Right atrium auricular region (tissue), 2 donors: ENCODE measurements around the gene CPED1. TPM values are rescaled to one million over a fixed set of nuclear protein-coding genes. Genes with fewer than 3 reads are reported as not detected.

Source experiments
- DNase-seq: peaks from one replicate; pipeline ENCODE4 v3.0.0-alpha.2; 2019; ENCODE audit warnings: low spot score
- H3K27ac ChIP-seq, 2 donors: fragments of 200-600 bp; sonication (generic); 1 replicate in 1 of 2; 2 replicates in 1 of 2; pipeline ENCODE4 v1.5.1; 2016 to 2019
- H3K27me3 ChIP-seq, 2 donors: fragments of 200-600 bp; sonication (generic); one replicate each; pipeline versions ENCODE4 v1.5.1 to v1.6.0; 2017 to 2019
- H3K36me3 ChIP-seq: fragments of 200-600 bp; sonication (generic); one replicate; pipeline ENCODE4 v1.5.1; 2016
- H3K4me1 ChIP-seq, 2 donors: fragments of 200-600 bp; sonication (generic); one replicate each; pipeline versions ENCODE4 v1.5.1 to v1.6.0; 2017 to 2019
- H3K4me3 ChIP-seq, 2 donors: fragments of 200-600 bp; sonication (generic); 1 replicate in 1 of 2; 2 replicates in 1 of 2; pipeline ENCODE4 v1.5.1; 2017 to 2019; ENCODE audit warnings: mild to moderate bottlenecking in 1 of 2, moderate library complexity in 1 of 2
- H3K9me3 ChIP-seq, 2 donors: fragments of 200-600 bp; sonication (generic); one replicate each; pipeline ENCODE4 v1.5.1; 2019
- total RNA-seq, 2 donors: library from RNA; depleted of rRNA; stranded (reverse); fragments of >200 nt; gene quantifications; one replicate each; pipeline ENCODE4 v1.1.0, GENCODE V29; 2016
- TF ChIP-seq, protein P1 (sequence below), 2 donors: fragments of 200-600 bp; sonication (generic); IDR thresholded peaks; one replicate each; pipeline ENCODE4 v1.5.1; 2019; ENCODE audit warnings: antibody characterized with exemption in 2 of 2

Gene CPED1
- total RNA-seq, 2 donors from 2014 or later = 13.8 to 19.0 TPM

DNA sequence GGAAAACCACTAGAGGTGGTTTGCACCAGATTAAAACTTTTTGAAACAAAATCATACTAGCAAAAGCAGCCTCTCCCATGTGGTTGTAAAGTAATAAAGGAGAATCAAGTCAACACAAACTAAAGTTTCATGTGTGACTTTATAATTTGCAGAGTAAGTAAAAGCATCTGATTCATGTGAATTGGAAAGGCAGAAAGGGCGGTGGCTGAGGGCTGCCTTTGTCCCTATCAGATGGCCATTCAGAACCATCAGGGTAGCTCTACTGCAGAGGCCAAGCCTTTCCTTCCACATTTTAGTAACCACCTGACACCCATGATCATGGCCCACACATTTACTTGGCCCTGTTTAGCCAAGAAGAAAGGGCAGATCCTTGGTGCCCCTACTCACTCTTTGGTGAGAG is 356.0 kb downstream of the CPED1 start:
- TF ChIP-seq, protein P1, sequence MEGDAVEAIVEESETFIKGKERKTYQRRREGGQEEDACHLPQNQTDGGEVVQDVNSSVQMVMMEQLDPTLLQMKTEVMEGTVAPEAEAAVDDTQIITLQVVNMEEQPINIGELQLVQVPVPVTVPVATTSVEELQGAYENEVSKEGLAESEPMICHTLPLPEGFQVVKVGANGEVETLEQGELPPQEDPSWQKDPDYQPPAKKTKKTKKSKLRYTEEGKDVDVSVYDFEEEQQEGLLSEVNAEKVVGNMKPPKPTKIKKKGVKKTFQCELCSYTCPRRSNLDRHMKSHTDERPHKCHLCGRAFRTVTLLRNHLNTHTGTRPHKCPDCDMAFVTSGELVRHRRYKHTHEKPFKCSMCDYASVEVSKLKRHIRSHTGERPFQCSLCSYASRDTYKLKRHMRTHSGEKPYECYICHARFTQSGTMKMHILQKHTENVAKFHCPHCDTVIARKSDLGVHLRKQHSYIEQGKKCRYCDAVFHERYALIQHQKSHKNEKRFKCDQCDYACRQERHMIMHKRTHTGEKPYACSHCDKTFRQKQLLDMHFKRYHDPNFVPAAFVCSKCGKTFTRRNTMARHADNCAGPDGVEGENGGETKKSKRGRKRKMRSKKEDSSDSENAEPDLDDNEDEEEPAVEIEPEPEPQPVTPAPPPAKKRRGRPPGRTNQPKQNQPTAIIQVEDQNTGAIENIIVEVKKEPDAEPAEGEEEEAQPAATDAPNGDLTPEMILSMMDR (IDR thresholded peaks at IDR 0.05) = no peak
- Histone ChIP-seq H3K9me3 (no peaks in the 10 kb centered on the region), H3K27me3 (no peaks in the 10 kb centered on the region), H3K27ac (no peak overlapping the region), H3K4me3 (no peak overlapping the region), H3K36me3 (peaks cover 4% of the 10 kb centered on the region), H3K4me1 (no peaks in the 10 kb centered on the region)
- DNase-seq = no peak

Other genes starting within 250 kb of the CPED1 start
- gene TSPAN12, start 130.6 kb upstream of the CPED1 start, total RNA-seq = 10 to 100 TPM; 29.5 to 55.8 TPM
- 10 to 100 TPM in 1 of 2 donors, 1 to 10 TPM in 1; 9.9 to 10.4 TPM for gene ING3, start 37.9 kb upstream of the CPED1 start, total RNA-seq